Psoas muscle (tissue), 8 donors: ENCODE measurements around the gene CNOT6. TPM values are rescaled to one million over a fixed set of nuclear protein-coding genes. Genes with fewer than 3 reads are reported as not detected.

Experiments
- ATAC-seq, 4 donors: fragments of 200-7000 bp; cut with Tn5 transposase; one replicate each; pipeline ENCODE4 v1.9.1; 2020; ENCODE audit warnings: moderate library complexity in 3 of 4, mild to moderate bottlenecking in 2 of 4
- DNase-seq, 2 donors: peaks; one replicate each; pipeline ENCODE4 v3.0.0-alpha.2; 2020
- H3K27ac ChIP-seq: fragments of 200-600 bp; one replicate; pipeline ENCODE4 v1.8.0; 2022
- H3K27me3 ChIP-seq, 3 donors: fragments of 200-600 bp in 1 of 3; one replicate each; pipeline versions ENCODE4 v1.6.1 to v1.8.0; 2013 to 2022; ENCODE audit warnings: low read length in 2 of 3, mild to moderate bottlenecking in 2 of 3, moderate library complexity in 1 of 3; ENCODE audit not compliant: insufficient read depth in 3 of 3
- H3K36me3 ChIP-seq, 2 donors: fragments of 200-600 bp in 1 of 2; one replicate each; pipeline versions ENCODE4 v1.6.1 to v1.8.0; 2013 to 2022; ENCODE audit warnings: low read depth in 1 of 2, mild to moderate bottlenecking in 1 of 2, moderate library complexity in 1 of 2; ENCODE audit not compliant: insufficient read depth in 1 of 2
- H3K4me1 ChIP-seq: fragments of 200-600 bp; one replicate; pipeline ENCODE4 v1.8.0; 2022
- H3K4me3 ChIP-seq: fragments of 200-600 bp; one replicate; pipeline ENCODE4 v1.8.0; 2022; ENCODE audit warnings: mild to moderate bottlenecking
- H3K9me3 ChIP-seq: fragments of 200-600 bp; one replicate; pipeline ENCODE4 v1.8.0; 2022
- WGBS, 3 donors: extraction: QIAGEN DNeasy Blood & Tissue Kit; methylation state at CpG; one replicate each; pipeline versions ENCODE4 v1.1.6 to v1.1.7; 2013; 5-methylcytosine and 5-hydroxymethylcytosine counted together
- intact Hi-C, 2 donors: fragments of 100-400 bp; cut with DNase I; formaldehyde crosslinking; loops; one replicate each; pipeline versions ENCODE4 v1.11.0 to v1.14.2; 2022
- polyA plus RNA-seq, 3 donors: library from polyadenylated mRNA; stranded (reverse); fragments of 200-250 nt; gene quantifications; one replicate each; pipeline ENCODE4 v1.2.3, GENCODE V29; 2013
- total RNA-seq, 4 donors: library from RNA; stranded (reverse); fragmentation: NEBNext Ultra II Directional in 2 of 4; extraction: Animal tissue kit (Norgen Biotek cat#: 25700) in 2 of 4; gene quantifications; one replicate each; pipeline versions ENCODE4 v1.2.1 to v1.2.4, GENCODE V29; 2021 to 2023
- TF ChIP-seq, protein P1 (sequence below): fragments of 200-600 bp; IDR thresholded peaks from one replicate; pipeline ENCODE4 v1.8.0; 2022; ENCODE audit warnings: antibody characterized with exemption
- donor health status: healthy with polysubstance abuse.
- donor health status: DM: no; HTN: no; CAD: no; lungs with moderate emphysema.
- donor health status: Bipolar disorder and iron deficiency.
- donor health status: healthy.
- donor health status: DM: yes; HTN: yes; CAD: no.
- donor health status: DM: no; HTN: no; CAD: no.
- donor health status: DM: no; HTN: no; CAD: no.
- donor health status: DM: yes; HTN: yes; CAD: no.

CNOT6 gene
- total and polyA plus RNA-seq, 7 donors, result 3.6 to 13.7 (median 8.7) TPM

DNA sequence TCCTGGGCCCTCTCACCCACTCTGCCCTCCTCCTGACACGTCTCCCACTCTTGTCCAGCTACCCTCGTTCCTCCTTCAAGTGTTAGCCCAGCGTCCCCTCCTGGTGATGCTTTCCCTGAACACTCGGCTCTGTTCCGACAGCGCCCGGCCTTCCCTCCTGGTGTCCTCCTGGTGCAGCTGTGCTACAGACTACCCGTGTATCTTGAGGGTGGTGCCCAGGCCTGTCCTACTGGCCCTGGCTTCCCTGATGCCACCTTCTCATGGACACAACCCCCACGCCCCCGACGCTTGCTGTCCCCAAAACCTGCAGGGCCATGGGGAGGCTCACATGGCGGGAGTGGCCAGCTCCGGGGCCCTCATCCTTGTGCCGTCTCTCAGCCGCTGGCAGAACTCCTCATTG, 118.5 kb downstream of the CNOT6 start:
- Histone ChIP-seq H3K4me1 (no peaks in the 10 kb centered on the region), H3K4me3 (no peak overlapping the region), H3K36me3 (no peaks in the 10 kb centered on the region), H3K27me3 (peaks cover 0 to 4% (median 4%) of the 10 kb centered on the region in 3 donors), H3K9me3 (no peaks in the 10 kb centered on the region), H3K27ac (no peak overlapping the region)
- DNase-seq, result no peak
- 75 to 89% (median 80%) methylated on average over 14 to 15 of the region's 15 CpGs for WGBS, 3 donors
- intact Hi-C loops, result no loop called here
- TF ChIP-seq, protein P1, sequence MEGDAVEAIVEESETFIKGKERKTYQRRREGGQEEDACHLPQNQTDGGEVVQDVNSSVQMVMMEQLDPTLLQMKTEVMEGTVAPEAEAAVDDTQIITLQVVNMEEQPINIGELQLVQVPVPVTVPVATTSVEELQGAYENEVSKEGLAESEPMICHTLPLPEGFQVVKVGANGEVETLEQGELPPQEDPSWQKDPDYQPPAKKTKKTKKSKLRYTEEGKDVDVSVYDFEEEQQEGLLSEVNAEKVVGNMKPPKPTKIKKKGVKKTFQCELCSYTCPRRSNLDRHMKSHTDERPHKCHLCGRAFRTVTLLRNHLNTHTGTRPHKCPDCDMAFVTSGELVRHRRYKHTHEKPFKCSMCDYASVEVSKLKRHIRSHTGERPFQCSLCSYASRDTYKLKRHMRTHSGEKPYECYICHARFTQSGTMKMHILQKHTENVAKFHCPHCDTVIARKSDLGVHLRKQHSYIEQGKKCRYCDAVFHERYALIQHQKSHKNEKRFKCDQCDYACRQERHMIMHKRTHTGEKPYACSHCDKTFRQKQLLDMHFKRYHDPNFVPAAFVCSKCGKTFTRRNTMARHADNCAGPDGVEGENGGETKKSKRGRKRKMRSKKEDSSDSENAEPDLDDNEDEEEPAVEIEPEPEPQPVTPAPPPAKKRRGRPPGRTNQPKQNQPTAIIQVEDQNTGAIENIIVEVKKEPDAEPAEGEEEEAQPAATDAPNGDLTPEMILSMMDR, result no peak
- ATAC-seq, result no peak

DNA sequence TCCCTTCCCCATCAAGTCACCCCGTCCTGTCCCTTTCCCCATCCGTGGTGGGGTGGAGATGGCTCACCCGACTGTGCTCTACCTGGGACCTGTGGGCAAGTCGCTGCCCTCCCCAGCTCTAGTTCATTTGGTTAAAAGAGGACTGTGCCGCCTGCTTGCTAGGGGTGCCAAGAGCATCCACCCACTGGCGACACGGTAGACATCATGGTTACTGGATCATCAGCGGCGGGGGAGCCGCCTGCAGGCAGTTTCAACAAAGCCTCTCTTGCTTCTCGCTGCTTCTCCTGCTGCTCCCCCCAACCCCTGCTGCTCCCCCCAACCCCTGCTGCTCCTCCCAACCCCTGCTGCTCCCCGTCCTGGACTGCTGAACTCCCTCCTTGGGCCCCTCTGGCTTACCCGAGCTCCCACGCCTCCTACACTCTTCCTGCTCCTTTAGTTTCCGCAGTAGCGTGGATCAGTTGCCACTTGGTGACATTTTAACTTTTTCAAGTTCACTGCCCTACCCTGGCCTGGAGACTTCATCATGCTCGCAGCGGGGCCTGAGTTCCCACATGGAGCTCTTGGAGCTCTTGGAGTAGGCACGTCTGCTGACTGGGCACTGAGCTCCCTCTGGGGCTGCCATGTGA, 119.1 kb downstream of the CNOT6 start:
- no peak for ATAC-seq
- 71 to 86% (median 76%) methylated on average over 19 of the region's 19 CpGs for WGBS, 3 donors
- intact Hi-C loops, result no loop called here

DNA sequence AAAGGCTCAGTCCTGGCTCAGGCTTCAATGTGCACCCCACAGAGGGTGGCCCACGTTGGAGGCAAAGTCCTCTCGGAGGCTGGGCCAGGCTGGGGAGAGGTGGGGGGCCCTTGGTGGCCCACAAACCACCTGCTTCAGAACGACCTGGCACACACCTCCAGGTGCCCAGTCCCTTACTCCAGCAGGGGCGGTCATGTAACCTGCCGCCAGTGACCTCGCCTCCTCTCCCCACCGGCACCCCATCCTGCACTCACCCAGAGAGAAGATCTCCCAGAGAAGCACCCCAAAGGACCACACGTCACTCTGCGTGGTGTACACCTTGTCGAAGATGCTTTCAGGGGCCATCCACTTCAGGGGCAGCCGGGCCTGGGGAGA, 119.6 kb downstream of the CNOT6 start:
- Histone ChIP-seq H3K27ac (no peak overlapping the region), H3K36me3 (no peaks in the 10 kb centered on the region), H3K4me1 (no peaks in the 10 kb centered on the region), H3K4me3 (no peak overlapping the region), H3K9me3 (no peaks in the 10 kb centered on the region), H3K27me3 (peaks cover 0 to 7% (median 4%) of the 10 kb centered on the region in 3 donors)
- ATAC-seq (no peak), DNase-seq (no peak)
- intact Hi-C loops, result no loop called here
- TF ChIP-seq, protein P1, result no peak
- whole genome bisulfite sequencing, 3 donors, result 79 to 86% (median 82%) methylated on average over 11 of the region's 11 CpGs

More for the DNA sequence above, 119.1 kb downstream of the CNOT6 start:
- no peak for DNase-seq
- TF ChIP-seq, protein P1, result no peak
- H3K36me3 ChIP-seq, result no peaks in the 10 kb centered on the region
- peaks cover 0 to 4% (median 4%) of the 10 kb centered on the region in 3 donors for H3K27me3 ChIP-seq
- H3K4me3 ChIP-seq, result no peak overlapping the region
- H3K27ac ChIP-seq, result no peak overlapping the region
- H3K4me1 ChIP-seq, result no peaks in the 10 kb centered on the region
- H3K9me3 ChIP-seq, result no peaks in the 10 kb centered on the region

DNA sequence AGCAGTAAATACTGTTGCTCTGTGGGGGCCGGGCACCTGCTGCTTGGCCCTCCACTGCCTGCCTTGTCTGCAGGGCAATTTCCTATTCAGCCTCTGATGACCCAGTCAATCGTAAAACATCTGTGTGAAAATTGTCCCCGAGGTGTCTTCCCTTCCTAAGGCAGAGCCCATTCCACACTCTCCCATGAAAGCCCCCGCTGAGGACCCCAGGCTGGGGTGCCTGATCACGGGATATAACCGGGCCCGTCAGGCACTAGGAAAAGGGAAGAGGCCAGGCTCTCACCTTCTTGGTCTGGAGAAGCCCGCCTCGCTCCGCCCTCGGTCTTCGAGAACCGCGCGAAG, 124.3 kb downstream of the CNOT6 start:
- peaks cover 0 to 12% (median 9%) of the 10 kb centered on the region in 3 donors for H3K27me3 ChIP-seq
- TF ChIP-seq, protein P1, result no peak
- no peaks in the 10 kb centered on the region for H3K36me3 ChIP-seq
- intact Hi-C loops, result no loop called here
- H3K27ac ChIP-seq, result no peak overlapping the region
- no peaks in the 10 kb centered on the region for H3K4me1 ChIP-seq
- no peaks in the 10 kb centered on the region for H3K9me3 ChIP-seq
- 13 to 24% (median 17%) methylated on average over 15 of the region's 15 CpGs for WGBS, 3 donors
- H3K4me3 ChIP-seq, result peak overlapping the region; percentile 25
- DNase-seq (no peak), ATAC-seq (no peak)
